ENCODE results near the gene PPFIA1.
A peak's percentile ranks its signal among the peaks of the same experiment; 100 is the strongest.

The PPFIA1 gene

DNA sequence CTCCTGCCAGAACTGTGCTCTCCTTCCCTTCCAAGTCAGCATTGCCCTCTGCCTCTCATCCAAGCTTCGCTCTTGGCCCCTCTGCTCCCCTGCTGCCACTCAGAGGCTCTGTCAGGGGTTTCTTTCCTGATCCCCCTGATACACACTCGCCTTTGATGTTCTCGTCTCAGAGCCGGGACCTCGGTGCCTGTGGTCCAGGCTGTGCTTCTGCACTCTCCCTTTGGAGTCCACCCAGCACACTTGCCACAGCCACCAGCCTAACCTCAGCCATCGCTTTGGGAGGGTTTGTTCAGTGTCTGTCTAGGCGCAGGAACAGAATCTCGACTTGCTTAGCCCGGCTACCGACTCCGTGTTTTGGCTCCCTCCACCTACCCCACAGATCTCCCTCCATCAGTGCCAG lies 29.1 kb downstream of the PPFIA1 start:
- no peak overlapping the region for H2AK5ac ChIP-seq (ENCODE audit: low read length, severe bottlenecking)
- no peak overlapping the region for H4K8ac ChIP-seq (ENCODE audit: low read length)
- H3K14ac ChIP-seq (ENCODE audit: low read length in 2 of 2) = no peak overlapping the region
- H3K9me3 ChIP-seq (ENCODE audit: control insufficient read depth, low read length) = no peaks in the 10 kb centered on the region
- H4K91ac ChIP-seq (ENCODE audit: low read length) = no peak overlapping the region
- WGBS = 98% methylated on average over 11 of the region's 11 CpGs
- no peak overlapping the region for H3K4me2 ChIP-seq (ENCODE audit: low read length, poor library complexity, severe bottlenecking)
- H3K27me3 ChIP-seq (ENCODE audit: control insufficient read depth in 1 of 2, insufficient read depth in 1 of 2, low read length in 2 of 2) = no peaks in the 10 kb centered on the region
- H3K79me1 ChIP-seq (replicated peaks; ENCODE audit: low read length, poor library complexity, severe bottlenecking) = peaks cover 25% of the 10 kb centered on the region
- peaks cover 19% of the 10 kb centered on the region for H3K4me1 ChIP-seq (ENCODE audit: control insufficient read depth, insufficient read depth, low read depth, low read length)
- peaks cover 14 to 23% of the 10 kb centered on the region in 2 experiments for H3K36me3 ChIP-seq (ENCODE audit: control insufficient read depth in 1 of 2, insufficient read depth in 2 of 2, low read depth in 1 of 2, low read length in 2 of 2)
- no peak for DNase-seq
- no peak overlapping the region for H2BK12ac ChIP-seq (ENCODE audit: low read length in 2 of 2)
- H3K27ac ChIP-seq (ENCODE audit: low read length, poor library complexity, severe bottlenecking) = no peak overlapping the region
- H2AFZ ChIP-seq (ENCODE audit: low read depth, low read length) = no peak overlapping the region
- no peak overlapping the region for H3K9ac ChIP-seq (ENCODE audit: low read length)
- H2BK120ac ChIP-seq (ENCODE audit: low read depth, low read length) = no peak overlapping the region
- no peak overlapping the region for H3K4me3 ChIP-seq (ENCODE audit: insufficient read depth in 1 of 2, low read depth in 1 of 2, low read length in 2 of 2)
- no peak overlapping the region for H3K23ac ChIP-seq (ENCODE audit: low read length in 2 of 2)
- no peak overlapping the region for H2BK5ac ChIP-seq (ENCODE audit: low read depth, low read length, poor library complexity, severe bottlenecking)
- H3K18ac ChIP-seq (ENCODE audit: low read depth in 1 of 2, low read length in 2 of 2) = no peak overlapping the region
- no peak overlapping the region for H3K4ac ChIP-seq (ENCODE audit: low read depth in 1 of 2, low read length in 2 of 2)
- H2BK15ac ChIP-seq (ENCODE audit: low read depth, poor library complexity, severe bottlenecking) = no peak overlapping the region

- WGBS = 100% methylated on average over 2 of the region's 2 CpGs
- H3K4me2 ChIP-seq (ENCODE audit: low read length, poor library complexity, severe bottlenecking) = no peak overlapping the region
- H3K23ac ChIP-seq (ENCODE audit: low read length in 2 of 2) = no peak overlapping the region
- no peak overlapping the region for H4K91ac ChIP-seq (ENCODE audit: low read length)
- no peak overlapping the region for H3K9ac ChIP-seq (ENCODE audit: low read length)
- H3K4me1 ChIP-seq (ENCODE audit: control insufficient read depth, insufficient read depth, low read depth, low read length) = peaks cover 24% of the 10 kb centered on the region
- no peak overlapping the region for H3K18ac ChIP-seq (ENCODE audit: low read depth in 1 of 2, low read length in 2 of 2)
- no peak overlapping the region for H2AFZ ChIP-seq (ENCODE audit: low read depth, low read length)
- H3K27me3 ChIP-seq (ENCODE audit: control insufficient read depth in 1 of 2, insufficient read depth in 1 of 2, low read length in 2 of 2) = no peaks in the 10 kb centered on the region
- no peak overlapping the region for H4K8ac ChIP-seq (ENCODE audit: low read length)
- H3K36me3 ChIP-seq (ENCODE audit: control insufficient read depth in 1 of 2, insufficient read depth in 2 of 2, low read depth in 1 of 2, low read length in 2 of 2) = peaks cover 14 to 28% of the 10 kb centered on the region in 2 experiments
- no peak overlapping the region for H2BK12ac ChIP-seq (ENCODE audit: low read length in 2 of 2)
- no peak overlapping the region for H2BK15ac ChIP-seq (ENCODE audit: low read depth, poor library complexity, severe bottlenecking)
- no peak overlapping the region for H2AK5ac ChIP-seq (ENCODE audit: low read length, severe bottlenecking)
- DNase-seq = no peak
- no peaks in the 10 kb centered on the region for H3K9me3 ChIP-seq (ENCODE audit: control insufficient read depth, low read length)
- no peak overlapping the region for H3K14ac ChIP-seq (ENCODE audit: low read length in 2 of 2)
- H3K27ac ChIP-seq (ENCODE audit: low read length, poor library complexity, severe bottlenecking) = no peak overlapping the region
- no peak overlapping the region for H2BK120ac ChIP-seq (ENCODE audit: low read depth, low read length)
- no peak overlapping the region for H3K4ac ChIP-seq (ENCODE audit: low read depth in 1 of 2, low read length in 2 of 2)
- H2BK5ac ChIP-seq (ENCODE audit: low read depth, low read length, poor library complexity, severe bottlenecking) = no peak overlapping the region
- H3K79me1 ChIP-seq (replicated peaks; ENCODE audit: low read length, poor library complexity, severe bottlenecking) = peaks cover 31% of the 10 kb centered on the region
- H3K4me3 ChIP-seq (ENCODE audit: insufficient read depth in 1 of 2, low read depth in 1 of 2, low read length in 2 of 2) = no peak overlapping the region
Observed at GRCh38 chr11:70301191-70301590, 30.7 kb downstream of the PPFIA1 start.

DNA sequence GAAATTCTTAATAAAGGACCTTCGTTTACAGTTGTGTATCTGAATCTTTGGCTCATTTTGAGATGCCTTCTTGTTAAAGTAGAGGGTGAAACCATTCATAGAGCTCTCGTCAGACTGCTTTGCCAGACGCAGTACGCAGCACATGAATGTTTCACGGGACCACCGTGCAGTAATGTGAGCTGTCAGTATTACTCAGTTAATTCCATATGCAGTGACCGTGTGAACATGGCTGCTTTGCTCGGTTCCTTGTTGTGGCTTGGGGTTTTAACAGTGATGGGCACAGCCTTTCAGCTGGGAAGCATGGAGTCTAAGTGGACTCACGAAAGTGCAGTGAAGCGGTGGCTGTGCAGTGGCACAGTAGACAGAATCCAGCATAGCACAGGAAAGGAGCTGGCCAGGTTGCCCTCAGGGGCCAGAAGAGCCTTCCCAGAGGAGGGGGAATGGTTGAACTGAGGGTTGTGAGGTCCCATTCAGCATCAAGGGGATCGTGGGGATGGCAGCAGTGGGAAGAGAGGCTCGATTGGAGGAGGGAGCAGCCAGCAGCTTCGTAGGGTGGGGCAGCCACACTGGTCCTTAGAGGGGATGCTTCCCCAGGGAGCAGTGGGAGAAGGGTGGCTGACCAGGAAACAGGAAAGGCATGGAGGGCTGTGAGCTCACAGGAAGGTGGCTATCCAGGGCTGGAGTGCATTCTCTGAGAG lies 31.4 kb downstream of the PPFIA1 start:
- H2BK120ac ChIP-seq (ENCODE audit: low read depth, low read length) = no peak overlapping the region
- no peak for DNase-seq
- H2AFZ ChIP-seq (ENCODE audit: low read depth, low read length) = no peak overlapping the region
- H3K14ac ChIP-seq (ENCODE audit: low read length in 2 of 2) = no peak overlapping the region
- no peak overlapping the region for H3K9ac ChIP-seq (ENCODE audit: low read length)
- H3K79me1 ChIP-seq (replicated peaks; ENCODE audit: low read length, poor library complexity, severe bottlenecking) = peaks cover 31% of the 10 kb centered on the region
- H2BK12ac ChIP-seq (ENCODE audit: low read length in 2 of 2) = no peak overlapping the region
- 95% methylated on average over 13 of the region's 13 CpGs for WGBS
- H2BK15ac ChIP-seq (ENCODE audit: low read depth, poor library complexity, severe bottlenecking) = no peak overlapping the region
- no peak overlapping the region for H2AK5ac ChIP-seq (ENCODE audit: low read length, severe bottlenecking)
- H3K9me3 ChIP-seq (ENCODE audit: control insufficient read depth, low read length) = no peaks in the 10 kb centered on the region
- H3K27me3 ChIP-seq (ENCODE audit: control insufficient read depth in 1 of 2, insufficient read depth in 1 of 2, low read length in 2 of 2) = no peaks in the 10 kb centered on the region
- peak overlapping the region in 1 of 2 experiments; percentile 59 for H3K23ac ChIP-seq (ENCODE audit: low read length in 2 of 2)
- H3K36me3 ChIP-seq (ENCODE audit: control insufficient read depth in 1 of 2, insufficient read depth in 2 of 2, low read depth in 1 of 2, low read length in 2 of 2) = peaks cover 14 to 28% of the 10 kb centered on the region in 2 experiments
- no peak overlapping the region for H2BK5ac ChIP-seq (ENCODE audit: low read depth, low read length, poor library complexity, severe bottlenecking)
- H4K8ac ChIP-seq (ENCODE audit: low read length) = no peak overlapping the region
- no peak overlapping the region for H3K4me3 ChIP-seq (ENCODE audit: insufficient read depth in 1 of 2, low read depth in 1 of 2, low read length in 2 of 2)
- no peak overlapping the region for H3K18ac ChIP-seq (ENCODE audit: low read depth in 1 of 2, low read length in 2 of 2)
- no peak overlapping the region for H3K4ac ChIP-seq (ENCODE audit: low read depth in 1 of 2, low read length in 2 of 2)
- peaks cover 24% of the 10 kb centered on the region for H3K4me1 ChIP-seq (ENCODE audit: control insufficient read depth, insufficient read depth, low read depth, low read length)
- H4K91ac ChIP-seq (ENCODE audit: low read length) = peak overlapping the region; percentile 1
- no peak overlapping the region for H3K27ac ChIP-seq (ENCODE audit: low read length, poor library complexity, severe bottlenecking)
- no peak overlapping the region for H3K4me2 ChIP-seq (ENCODE audit: low read length, poor library complexity, severe bottlenecking)

DNA sequence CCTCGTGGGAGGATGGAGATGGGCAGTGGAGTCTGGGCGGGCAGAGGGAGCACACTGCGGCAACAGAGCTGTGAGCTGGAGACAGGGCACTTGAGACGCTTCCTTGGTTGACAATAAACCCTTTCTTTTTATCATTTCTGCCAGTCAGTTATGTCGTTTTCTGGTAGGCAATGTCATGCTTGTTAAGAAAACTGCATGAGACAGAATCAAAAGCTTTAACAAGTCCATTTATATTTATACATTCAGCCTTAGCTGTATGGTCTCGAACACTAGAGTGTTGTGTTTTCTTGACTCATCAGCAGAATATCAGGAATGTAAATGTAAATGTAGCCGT lies 31.9 kb downstream of the PPFIA1 start:
- H2AK5ac ChIP-seq (ENCODE audit: low read length, severe bottlenecking) = no peak overlapping the region
- H2BK120ac ChIP-seq (ENCODE audit: low read depth, low read length) = no peak overlapping the region
- H4K8ac ChIP-seq (ENCODE audit: low read length) = no peak overlapping the region
- H2BK15ac ChIP-seq (ENCODE audit: low read depth, poor library complexity, severe bottlenecking) = no peak overlapping the region
- no peak overlapping the region for H3K27ac ChIP-seq (ENCODE audit: low read length, poor library complexity, severe bottlenecking)
- H3K27me3 ChIP-seq (ENCODE audit: control insufficient read depth in 1 of 2, insufficient read depth in 1 of 2, low read length in 2 of 2) = no peaks in the 10 kb centered on the region
- peak overlapping the region; percentile 1 for H4K91ac ChIP-seq (ENCODE audit: low read length)
- H2BK12ac ChIP-seq (ENCODE audit: low read length in 2 of 2) = no peak overlapping the region
- H3K23ac ChIP-seq (ENCODE audit: low read length in 2 of 2) = peak overlapping the region in 1 of 2 experiments; percentile 59
- H3K9me3 ChIP-seq (ENCODE audit: control insufficient read depth, low read length) = no peaks in the 10 kb centered on the region
- peaks cover 22% of the 10 kb centered on the region for H3K4me1 ChIP-seq (ENCODE audit: control insufficient read depth, insufficient read depth, low read depth, low read length)
- H3K36me3 ChIP-seq (ENCODE audit: control insufficient read depth in 1 of 2, insufficient read depth in 2 of 2, low read depth in 1 of 2, low read length in 2 of 2) = peaks cover 14 to 28% of the 10 kb centered on the region in 2 experiments
- no peak overlapping the region for H2BK5ac ChIP-seq (ENCODE audit: low read depth, low read length, poor library complexity, severe bottlenecking)
- H3K4me2 ChIP-seq (ENCODE audit: low read length, poor library complexity, severe bottlenecking) = no peak overlapping the region
- no peak overlapping the region for H3K4me3 ChIP-seq (ENCODE audit: insufficient read depth in 1 of 2, low read depth in 1 of 2, low read length in 2 of 2)
- no peak overlapping the region for H2AFZ ChIP-seq (ENCODE audit: low read depth, low read length)
- WGBS = 95% methylated on average over 5 of the region's 7 CpGs
- H3K4ac ChIP-seq (ENCODE audit: low read depth in 1 of 2, low read length in 2 of 2) = no peak overlapping the region
- no peak overlapping the region for H3K18ac ChIP-seq (ENCODE audit: low read depth in 1 of 2, low read length in 2 of 2)
- no peak overlapping the region for H3K14ac ChIP-seq (ENCODE audit: low read length in 2 of 2)
- no peak for DNase-seq
- H3K9ac ChIP-seq (ENCODE audit: low read length) = no peak overlapping the region
- H3K79me1 ChIP-seq (replicated peaks; ENCODE audit: low read length, poor library complexity, severe bottlenecking) = peaks cover 31% of the 10 kb centered on the region

Measured in mesenchymal stem cell (in vitro differentiated cells and primary cell).